Measurements from ENCODE around the gene GGA1. TPM values are rescaled to one million over a fixed set of nuclear protein-coding genes. Genes with fewer than 3 reads are reported as not detected.

GGA1 gene
- total RNA-seq, 2 experiments from 2014 or later, result 56.3 to 61.9 TPM

DNA sequence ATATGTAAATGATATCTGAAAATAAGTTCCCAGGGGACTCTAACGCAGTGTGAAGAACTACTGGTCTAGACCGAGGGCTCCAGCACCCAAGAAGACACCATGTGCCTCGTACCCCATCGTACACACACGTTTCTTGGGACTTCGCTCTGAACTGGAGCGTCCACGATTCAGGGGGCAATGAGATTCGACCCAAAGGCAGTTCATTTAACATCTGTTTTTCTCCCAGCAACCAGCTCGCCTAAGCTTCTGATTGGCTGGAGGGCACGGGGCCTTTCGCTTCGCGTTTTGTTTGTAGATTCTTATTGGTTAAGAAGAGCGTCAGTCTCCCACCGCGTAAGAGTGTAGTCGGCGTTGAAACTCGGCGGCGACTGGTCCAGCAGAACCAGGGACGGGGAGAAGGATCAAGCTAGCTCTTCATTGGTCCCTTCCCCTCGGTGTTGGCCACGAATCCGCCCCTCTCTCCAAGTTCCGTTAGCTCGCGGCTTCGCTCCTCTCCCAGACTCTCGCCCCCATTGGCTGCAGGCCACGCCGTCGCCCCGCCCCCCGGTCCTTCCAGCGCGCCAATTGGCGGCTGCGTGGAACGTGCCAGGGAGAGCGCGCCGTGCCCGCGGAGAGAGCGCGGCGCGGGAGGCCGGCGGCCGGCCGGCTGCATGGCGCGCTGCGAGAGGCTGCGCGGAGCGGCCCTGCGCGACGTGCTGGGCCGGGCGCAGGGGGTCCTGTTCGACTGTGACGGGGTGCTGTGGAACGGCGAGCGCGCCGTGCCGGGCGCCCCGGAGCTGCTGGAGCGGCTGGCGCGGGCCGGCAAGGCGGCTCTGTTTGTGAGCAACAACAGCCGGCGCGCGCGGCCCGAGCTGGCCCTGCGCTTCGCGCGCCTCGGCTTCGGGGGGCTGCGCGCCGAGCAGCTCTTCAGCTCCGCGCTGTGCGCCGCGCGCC is 49.8 kb downstream of the GGA1 start, which contains the start of gene PDXP:
TSS of gene PDXP (plus strand) at position 591 of the 933 bp plus-strand sequence. CDS start at position 651, 60 bp downstream.
- Mint-ChIP-seq H3K9me3 (no peaks in the 10 kb centered on the region), H3K27me3 (no peaks in the 10 kb centered on the region), H3K4me1 (peaks cover 32% of the 10 kb centered on the region), H3K27ac (peak within 1 kb of the TSS; percentile 91), H3K4me3 (peak within 1 kb of the TSS; percentile 90), H3K36me3 (peaks cover 3% of the 10 kb centered on the region)
- peak; percentile 99 for DNase-seq

DNA sequence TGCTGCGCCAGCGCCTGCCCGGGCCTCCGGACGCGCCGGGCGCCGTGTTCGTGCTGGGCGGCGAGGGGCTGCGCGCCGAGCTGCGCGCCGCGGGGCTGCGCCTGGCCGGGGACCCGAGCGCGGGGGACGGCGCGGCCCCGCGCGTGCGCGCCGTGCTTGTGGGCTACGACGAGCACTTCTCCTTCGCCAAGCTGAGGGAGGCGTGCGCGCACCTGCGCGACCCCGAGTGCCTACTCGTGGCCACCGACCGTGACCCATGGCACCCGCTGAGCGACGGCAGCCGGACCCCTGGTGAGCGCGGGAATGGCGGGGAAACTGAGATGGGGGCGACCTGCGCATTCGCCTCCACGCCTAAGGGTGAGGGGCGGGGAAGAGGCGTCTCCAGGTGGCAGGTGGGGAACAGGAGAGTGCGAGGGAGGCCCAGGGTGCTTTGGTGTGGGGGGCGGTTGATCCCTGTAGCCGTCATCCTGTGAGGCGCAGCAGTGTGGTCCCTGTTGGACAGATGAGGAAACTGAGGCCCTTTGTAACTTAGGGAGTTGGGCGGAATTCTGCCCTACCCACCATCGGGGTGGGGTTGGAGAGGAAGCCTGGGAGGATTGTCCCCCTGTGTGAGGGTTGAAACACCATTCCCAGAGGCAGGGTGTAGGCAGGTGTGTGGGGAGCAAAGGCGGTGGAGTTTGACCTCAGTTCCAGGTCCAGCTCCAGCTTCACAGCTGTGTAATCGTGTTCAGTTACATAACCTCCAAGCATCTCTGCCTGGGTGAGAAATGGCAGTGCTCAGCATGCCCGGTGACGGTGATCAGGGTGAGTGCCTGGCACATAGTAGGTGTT is 50.6 kb downstream of the GGA1 start:
- DNase-seq, result no peak
- Mint-ChIP-seq H3K27ac (peak overlapping the region; percentile 72), H3K27me3 (no peaks in the 10 kb centered on the region), H3K4me1 (peaks cover 32% of the 10 kb centered on the region), H3K4me3 (peak overlapping the region; percentile 90), H3K36me3 (peaks cover 3% of the 10 kb centered on the region), H3K9me3 (no peaks in the 10 kb centered on the region)

DNA sequence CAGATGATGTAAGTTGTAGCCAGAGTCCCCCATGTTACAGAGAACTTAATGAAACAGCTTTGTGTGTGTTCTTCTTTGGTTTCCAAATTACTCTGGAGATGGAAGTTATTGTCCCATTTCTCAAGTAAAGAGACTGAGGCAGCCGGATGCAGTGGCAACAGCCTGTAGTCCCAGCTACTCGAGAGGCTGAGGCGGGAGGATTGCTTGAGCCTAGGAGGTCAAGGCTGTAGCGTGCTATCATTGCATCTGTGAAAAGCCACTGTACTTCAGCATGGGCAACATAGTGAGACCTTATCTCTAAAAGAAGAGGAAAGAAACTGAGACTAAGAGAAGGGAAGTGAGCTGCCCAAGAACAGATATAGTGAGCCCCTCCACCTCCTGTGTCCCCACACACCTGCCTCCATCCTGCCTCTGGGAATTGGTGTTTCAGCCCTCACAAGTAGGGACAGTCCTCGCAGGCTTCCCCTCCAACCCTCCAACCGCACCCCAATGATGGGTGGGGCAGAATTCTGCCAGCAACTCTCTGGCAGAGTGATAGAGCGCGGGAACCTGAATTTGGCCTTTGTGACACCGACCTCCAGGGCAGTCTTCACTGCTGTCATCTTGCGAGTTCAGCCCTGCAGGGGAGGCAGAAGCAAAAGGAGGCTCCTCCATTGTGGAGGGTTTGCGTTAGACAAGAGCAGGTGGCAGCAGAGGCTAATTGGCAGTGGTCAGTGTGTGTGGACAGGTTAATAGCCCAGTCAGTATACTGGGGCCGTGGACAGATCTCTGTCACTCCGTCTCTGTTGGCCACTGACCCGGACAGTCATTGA is 51.5 kb downstream of the GGA1 start:
- no peak for DNase-seq
- H3K36me3 Mint-ChIP-seq, result peaks cover 2% of the 10 kb centered on the region
- no peaks in the 10 kb centered on the region for H3K27me3 Mint-ChIP-seq
- H3K4me1 Mint-ChIP-seq, result peaks cover 32% of the 10 kb centered on the region
- peak overlapping the region; percentile 90 for H3K4me3 Mint-ChIP-seq
- no peaks in the 10 kb centered on the region for H3K9me3 Mint-ChIP-seq
- H3K27ac Mint-ChIP-seq, result no peak overlapping the region

DNA sequence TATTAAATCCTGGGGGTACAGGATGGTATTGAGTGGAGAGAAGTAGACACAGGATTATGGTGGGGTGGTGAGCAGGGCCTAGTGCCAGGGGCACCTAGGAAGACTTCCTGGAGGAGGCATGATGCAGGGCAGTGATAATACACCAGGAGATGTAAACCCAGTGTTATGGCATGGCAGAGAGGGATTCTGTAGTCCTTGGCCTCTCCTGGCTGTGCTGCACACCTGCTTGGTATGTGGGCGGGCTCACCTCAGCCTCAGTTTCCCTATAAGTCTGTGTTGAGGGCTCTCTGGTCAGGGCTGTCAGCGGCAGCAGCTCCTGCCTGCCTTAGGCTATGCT is 52.0 kb downstream of the GGA1 start:
- DNase-seq, result no peak
- peaks cover 2% of the 10 kb centered on the region for H3K36me3 Mint-ChIP-seq
- no peaks in the 10 kb centered on the region for H3K27me3 Mint-ChIP-seq
- no peak overlapping the region for H3K27ac Mint-ChIP-seq
- peak overlapping the region; percentile 90 for H3K4me3 Mint-ChIP-seq
- no peaks in the 10 kb centered on the region for H3K9me3 Mint-ChIP-seq
- H3K4me1 Mint-ChIP-seq, result peaks cover 32% of the 10 kb centered on the region

DNA sequence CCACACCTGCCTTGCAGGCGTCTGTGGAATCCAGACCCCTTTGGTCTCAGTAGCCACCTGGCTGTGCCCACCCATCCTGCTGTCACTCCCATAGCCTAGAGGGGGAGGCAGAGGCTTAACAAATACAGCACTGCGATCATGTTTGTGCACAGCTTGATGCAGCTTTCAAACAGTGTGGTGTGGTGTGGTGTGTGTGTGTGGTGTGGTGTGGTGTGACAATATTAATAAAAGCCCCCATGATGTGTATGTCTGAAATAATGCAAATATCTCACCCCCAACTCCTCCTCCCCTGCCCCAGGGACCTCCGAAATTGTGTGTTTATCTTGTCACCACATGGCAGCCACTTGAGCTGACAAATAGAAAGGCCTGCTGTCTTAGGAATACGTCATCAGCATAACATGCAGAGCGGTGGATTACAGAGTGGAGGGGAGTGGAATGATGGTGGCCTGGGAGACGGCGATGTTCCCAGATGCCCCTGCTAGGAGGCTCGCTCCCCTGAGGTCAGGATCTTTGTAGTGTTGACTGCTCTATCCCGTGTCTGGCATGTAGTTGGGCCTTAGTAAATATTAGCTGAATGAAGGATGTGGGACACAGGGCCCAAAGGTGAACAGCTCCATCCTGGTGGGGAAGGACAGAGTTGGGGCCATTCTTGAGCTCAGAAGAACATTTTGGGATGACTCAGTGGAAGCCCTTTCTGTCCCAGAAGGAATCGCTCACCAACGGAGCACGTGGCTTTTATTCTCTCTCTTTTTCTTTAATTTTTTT is 52.7 kb downstream of the GGA1 start:
- Mint-ChIP-seq H3K4me3 (peak overlapping the region; percentile 90), H3K36me3 (peaks cover 5% of the 10 kb centered on the region), H3K27me3 (no peaks in the 10 kb centered on the region), H3K9me3 (no peaks in the 10 kb centered on the region), H3K4me1 (peaks cover 36% of the 10 kb centered on the region), H3K27ac (no peak overlapping the region)
- no peak for DNase-seq

DNA sequence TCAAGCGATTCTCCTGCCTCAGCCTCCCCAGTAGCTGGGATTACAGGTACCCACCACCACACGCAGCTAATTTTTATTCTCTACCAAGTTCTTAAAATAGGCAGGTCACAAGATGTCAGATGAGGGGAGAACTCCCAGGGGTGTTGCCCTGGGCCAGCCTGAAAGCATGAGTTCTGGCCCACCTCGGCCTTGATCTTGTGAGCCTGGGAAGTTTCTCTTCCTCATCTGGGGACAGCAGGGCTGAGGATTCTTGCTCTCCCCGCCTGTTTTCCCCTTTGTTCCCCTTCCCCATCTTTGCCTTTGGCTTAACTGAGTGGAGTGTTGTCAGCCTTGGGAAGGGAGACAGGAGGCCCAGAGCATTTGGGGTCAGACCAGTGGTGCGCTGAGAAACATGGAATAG is 53.4 kb downstream of the GGA1 start:
- no peaks in the 10 kb centered on the region for H3K9me3 Mint-ChIP-seq
- H3K36me3 Mint-ChIP-seq, result peaks cover 9% of the 10 kb centered on the region
- H3K27me3 Mint-ChIP-seq, result no peaks in the 10 kb centered on the region
- no peak overlapping the region for H3K4me3 Mint-ChIP-seq
- H3K4me1 Mint-ChIP-seq, result peaks cover 36% of the 10 kb centered on the region
- no peak overlapping the region for H3K27ac Mint-ChIP-seq
- no peak for DNase-seq

DNA sequence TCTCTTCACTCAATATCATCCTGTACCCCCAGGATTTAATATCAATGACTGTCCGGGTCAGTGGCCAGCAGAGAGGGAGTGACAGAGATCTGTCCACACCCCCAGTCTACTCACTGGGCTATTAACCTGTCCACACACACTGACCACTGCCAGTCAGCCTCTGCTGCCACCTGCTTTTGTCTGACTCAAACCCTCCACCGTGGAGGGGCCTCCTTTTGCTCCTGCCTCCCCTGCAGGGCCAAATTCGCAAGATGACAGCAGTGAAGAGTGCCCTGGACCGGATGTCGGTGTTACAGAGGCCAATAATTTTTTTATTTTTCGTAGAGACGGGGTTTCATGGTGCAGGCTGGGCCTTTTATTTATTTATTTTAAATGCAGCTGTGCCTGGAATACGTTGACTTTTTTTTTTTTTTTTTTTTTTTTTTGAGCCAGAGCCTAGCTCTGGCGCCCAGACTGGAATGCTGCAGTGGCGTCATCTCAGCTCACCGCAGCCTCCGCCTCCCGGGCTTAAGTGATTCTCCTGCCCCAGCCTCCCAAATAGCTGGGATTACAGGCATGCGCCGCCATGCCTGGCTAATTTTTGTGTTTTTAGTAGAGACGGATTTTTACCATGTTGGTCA is 55.0 kb downstream of the GGA1 start:
- Mint-ChIP-seq H3K27ac (no peak overlapping the region), H3K27me3 (no peaks in the 10 kb centered on the region), H3K9me3 (no peaks in the 10 kb centered on the region)

DNA sequence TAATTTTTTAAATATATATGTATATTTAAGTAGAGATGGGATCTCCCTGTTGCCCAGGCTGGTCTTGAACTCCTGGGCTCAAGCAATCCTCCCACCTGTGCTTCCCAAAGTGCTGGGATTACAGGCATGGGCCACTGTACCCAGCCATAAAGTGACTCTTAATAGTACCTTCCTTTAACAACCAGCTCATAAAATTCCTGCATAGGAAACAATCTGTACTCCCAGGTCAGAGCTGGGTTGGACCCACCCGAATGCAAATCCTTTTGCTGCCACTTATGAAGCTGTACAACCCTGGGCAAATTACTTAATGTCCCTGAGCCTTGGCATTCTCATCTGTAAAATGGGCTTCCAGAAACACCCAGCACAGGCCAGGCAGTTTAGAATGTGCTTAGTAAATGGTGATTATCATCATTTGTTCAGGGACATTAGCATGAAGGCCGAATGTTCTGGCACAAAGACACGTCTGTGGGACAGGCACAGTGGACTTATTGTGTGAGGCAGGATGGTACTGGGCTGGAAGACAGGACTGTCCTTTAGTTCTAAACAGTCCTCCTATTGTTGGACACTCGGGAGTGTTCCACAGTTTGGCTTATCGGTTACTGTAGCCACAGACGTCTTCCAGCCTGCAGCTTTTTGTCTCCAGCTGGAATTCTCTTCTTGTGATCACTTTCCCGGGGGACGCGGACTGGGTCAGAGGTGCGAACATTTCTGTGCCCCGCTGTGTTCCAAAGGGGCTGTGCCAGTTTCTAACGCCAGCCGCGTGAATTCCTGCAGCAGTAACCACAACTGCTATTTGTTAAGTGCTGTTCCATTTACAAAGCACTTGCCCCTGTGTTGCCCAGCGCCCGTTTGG is 55.8 kb downstream of the GGA1 start:
- H3K27me3 Mint-ChIP-seq, result no peaks in the 10 kb centered on the region
- peaks cover 32% of the 10 kb centered on the region for H3K4me1 Mint-ChIP-seq
- H3K4me3 Mint-ChIP-seq, result no peak overlapping the region
- H3K9me3 Mint-ChIP-seq, result no peaks in the 10 kb centered on the region
- no peak for DNase-seq
- H3K27ac Mint-ChIP-seq, result no peak overlapping the region
- peaks cover 9% of the 10 kb centered on the region for H3K36me3 Mint-ChIP-seq

More for the DNA sequence above, 55.0 kb downstream of the GGA1 start:
- no peak for DNase-seq
- Mint-ChIP-seq H3K4me1 (peaks cover 31% of the 10 kb centered on the region), H3K36me3 (peaks cover 9% of the 10 kb centered on the region), H3K4me3 (no peak overlapping the region)

DNA sequence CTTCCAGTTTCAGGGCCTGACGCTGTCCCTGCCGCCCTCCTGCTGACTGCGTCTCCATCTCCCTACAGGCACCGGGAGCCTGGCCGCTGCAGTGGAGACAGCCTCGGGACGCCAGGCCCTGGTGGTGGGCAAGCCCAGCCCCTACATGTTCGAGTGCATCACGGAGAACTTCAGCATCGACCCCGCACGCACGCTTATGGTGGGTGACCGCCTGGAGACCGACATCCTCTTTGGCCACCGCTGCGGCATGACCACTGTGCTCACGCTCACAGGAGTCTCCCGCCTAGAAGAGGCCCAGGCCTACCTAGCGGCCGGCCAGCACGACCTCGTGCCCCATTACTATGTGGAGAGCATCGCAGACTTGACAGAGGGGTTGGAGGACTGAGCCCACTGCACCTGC is 56.9 kb downstream of the GGA1 start:
- no peaks in the 10 kb centered on the region for H3K9me3 Mint-ChIP-seq
- H3K4me1 Mint-ChIP-seq, result peaks cover 24% of the 10 kb centered on the region
- H3K27me3 Mint-ChIP-seq, result no peaks in the 10 kb centered on the region
- DNase-seq, result no peak
- no peak overlapping the region for H3K27ac Mint-ChIP-seq
- peaks cover 7% of the 10 kb centered on the region for H3K36me3 Mint-ChIP-seq
- H3K4me3 Mint-ChIP-seq, result no peak overlapping the region

DNA sequence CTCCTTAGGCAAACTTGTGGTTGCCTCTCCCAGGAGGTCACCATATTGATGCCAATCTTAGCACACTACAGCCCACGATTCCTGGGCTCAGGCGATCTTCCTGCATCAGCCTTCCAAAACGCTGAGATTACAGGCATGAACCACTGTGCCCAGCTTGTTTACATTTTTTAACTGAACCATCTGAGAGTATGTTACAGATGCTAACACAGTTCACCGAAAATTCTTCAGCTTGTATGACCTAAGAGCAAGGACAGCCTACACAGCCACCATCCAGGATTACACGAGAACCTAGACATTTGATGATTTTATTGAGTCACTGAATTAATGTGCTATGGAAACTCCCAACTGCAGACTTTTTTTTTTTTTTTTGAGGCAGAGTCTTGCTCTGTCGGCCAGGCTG is 61.0 kb downstream of the GGA1 start:
- H3K4me3 Mint-ChIP-seq, result no peak overlapping the region
- no peak overlapping the region for H3K27ac Mint-ChIP-seq

DNA sequence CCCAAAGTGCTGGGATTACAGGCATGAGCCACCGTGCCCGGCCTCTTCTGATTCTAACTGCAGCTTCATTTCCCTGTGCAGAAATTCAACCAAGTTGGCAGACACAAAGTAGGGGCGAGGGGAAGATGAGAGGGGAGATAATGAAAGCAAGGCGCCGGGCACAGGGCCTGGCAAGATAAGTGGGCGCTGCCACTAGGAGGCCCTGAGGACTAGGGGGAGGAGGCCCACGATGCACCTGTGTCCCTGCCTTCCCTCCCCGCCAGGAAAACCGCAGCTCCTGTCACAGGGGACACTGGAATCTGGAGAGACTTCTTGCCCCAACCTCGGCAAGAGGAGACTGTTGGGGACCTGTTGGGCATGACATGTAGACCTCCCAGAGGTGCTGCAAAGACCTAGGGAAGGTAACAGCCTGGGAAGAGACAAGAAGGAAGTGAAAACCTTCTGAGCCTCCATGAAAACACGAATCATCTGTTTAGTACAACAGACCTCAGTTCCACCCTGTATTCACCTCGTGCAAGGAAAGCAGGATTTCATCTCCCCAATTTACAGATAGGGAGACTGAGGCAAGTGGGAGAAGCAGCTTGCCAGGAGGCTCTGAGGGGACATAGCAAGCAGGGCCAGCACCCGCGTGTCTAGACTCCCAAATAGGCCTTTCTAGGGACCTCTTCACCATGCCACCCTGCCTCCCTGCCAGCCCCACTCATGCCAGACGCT is 63.7 kb downstream of the GGA1 start:
- Mint-ChIP-seq H3K27me3 (no peaks in the 10 kb centered on the region), H3K4me3 (no peak overlapping the region), H3K27ac (peak overlapping the region; percentile 65), H3K4me1 (peaks cover 53% of the 10 kb centered on the region), H3K36me3 (no peaks in the 10 kb centered on the region), H3K9me3 (no peaks in the 10 kb centered on the region)
- DNase-seq, result no peak

More for the DNA sequence above, 61.0 kb downstream of the GGA1 start:
- DNase-seq, result no peak
- H3K9me3 Mint-ChIP-seq, result no peaks in the 10 kb centered on the region
- no peaks in the 10 kb centered on the region for H3K27me3 Mint-ChIP-seq
- peaks cover 7% of the 10 kb centered on the region for H3K36me3 Mint-ChIP-seq
- peaks cover 39% of the 10 kb centered on the region for H3K4me1 Mint-ChIP-seq

DNA sequence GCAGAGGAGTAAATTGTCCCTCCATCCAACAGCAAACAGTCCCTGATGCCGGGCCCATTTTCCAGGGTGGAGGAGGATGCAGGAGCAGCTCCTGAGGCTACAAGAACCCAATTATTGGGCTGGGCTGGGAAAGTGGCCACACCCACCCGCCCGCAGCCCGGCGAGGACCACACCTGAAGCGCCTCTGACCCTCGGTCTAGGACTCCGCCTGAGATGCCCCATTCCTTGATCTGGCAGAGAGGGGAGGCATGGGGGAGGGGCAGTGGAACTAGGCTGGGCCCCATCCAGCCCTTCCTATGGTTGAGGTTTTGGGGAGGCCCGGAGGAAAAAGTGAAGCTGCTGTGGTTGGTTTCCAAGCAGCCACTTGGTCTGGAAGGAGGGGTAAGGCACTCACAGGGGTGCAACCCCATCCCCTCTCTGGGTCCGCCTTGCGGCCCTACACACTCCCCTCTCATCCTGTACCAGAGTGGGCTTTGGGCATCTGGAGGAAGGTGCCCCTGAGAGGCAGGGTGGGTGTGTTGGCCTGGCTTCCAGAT is 64.4 kb downstream of the GGA1 start:
- no peak overlapping the region for H3K27ac Mint-ChIP-seq
- peak; percentile 46 for DNase-seq

More for the DNA sequence above, 64.4 kb downstream of the GGA1 start:
- H3K36me3 Mint-ChIP-seq, result peaks cover under 1% of the 10 kb centered on the region
- H3K4me1 Mint-ChIP-seq, result peaks cover 58% of the 10 kb centered on the region
- no peaks in the 10 kb centered on the region for H3K27me3 Mint-ChIP-seq
- H3K9me3 Mint-ChIP-seq, result no peaks in the 10 kb centered on the region
- H3K4me3 Mint-ChIP-seq, result no peak overlapping the region
